Measurements from ENCODE around the gene RNF215.

DNA sequence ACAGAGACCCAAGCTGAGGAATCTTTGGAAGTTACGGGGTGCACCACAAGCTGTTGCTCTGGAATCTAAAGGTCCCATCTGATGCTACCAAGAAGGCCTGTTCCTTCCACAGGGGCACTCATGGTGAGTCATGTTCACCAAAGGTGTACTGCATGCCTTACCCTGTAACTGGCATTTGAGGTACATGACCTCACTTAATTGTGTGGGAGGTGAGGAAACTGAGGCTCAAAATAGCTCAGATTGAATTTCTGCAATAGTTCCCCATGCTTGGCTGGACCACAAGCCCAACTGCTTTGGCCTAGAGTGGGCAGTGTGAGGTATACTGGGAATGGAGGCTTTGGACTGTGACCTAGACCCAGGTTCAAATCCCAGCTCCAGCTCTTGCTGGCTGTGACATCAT, 46.6 kb upstream of the RNF215 start:
- TF ChIP-seq EZH2 (optimal IDR thresholded peaks at IDR 0.05; ENCODE audit: low read depth, low read length) (no peak), EZH2phosphoT487 (IDR thresholded peaks at IDR 0.05; ENCODE audit: low read length) (no peak)
- TF ChIP-seq, protein P1, sequence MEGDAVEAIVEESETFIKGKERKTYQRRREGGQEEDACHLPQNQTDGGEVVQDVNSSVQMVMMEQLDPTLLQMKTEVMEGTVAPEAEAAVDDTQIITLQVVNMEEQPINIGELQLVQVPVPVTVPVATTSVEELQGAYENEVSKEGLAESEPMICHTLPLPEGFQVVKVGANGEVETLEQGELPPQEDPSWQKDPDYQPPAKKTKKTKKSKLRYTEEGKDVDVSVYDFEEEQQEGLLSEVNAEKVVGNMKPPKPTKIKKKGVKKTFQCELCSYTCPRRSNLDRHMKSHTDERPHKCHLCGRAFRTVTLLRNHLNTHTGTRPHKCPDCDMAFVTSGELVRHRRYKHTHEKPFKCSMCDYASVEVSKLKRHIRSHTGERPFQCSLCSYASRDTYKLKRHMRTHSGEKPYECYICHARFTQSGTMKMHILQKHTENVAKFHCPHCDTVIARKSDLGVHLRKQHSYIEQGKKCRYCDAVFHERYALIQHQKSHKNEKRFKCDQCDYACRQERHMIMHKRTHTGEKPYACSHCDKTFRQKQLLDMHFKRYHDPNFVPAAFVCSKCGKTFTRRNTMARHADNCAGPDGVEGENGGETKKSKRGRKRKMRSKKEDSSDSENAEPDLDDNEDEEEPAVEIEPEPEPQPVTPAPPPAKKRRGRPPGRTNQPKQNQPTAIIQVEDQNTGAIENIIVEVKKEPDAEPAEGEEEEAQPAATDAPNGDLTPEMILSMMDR (IDR thresholded peaks at IDR 0.05; ENCODE audit: low read length), result no peak
